ENCODE results near the gene MAGEA11. TPM values are rescaled to one million over a fixed set of nuclear protein-coding genes. Genes with fewer than 3 reads are reported as not detected.
"Not testable (repeated sequence)": the region's sequence is repeated elsewhere in the genome, so short reads cannot be mapped to it uniquely, and the experiment has no call there.

MAGEA11 gene
- total RNA-seq, 1 donor from 2014 or later = not detected

- intact Hi-C loops (cut with DNase I); ATAC-seq (ENCODE audit: poor library complexity); DNase-seq: not testable (repeated sequence)
Observed at GRCh38 chrX:149761858-149762674, 50.2 kb downstream of the MAGEA11 start.

- intact Hi-C loops (cut with DNase I) = no loop called here
- DNase-seq (no peak), ATAC-seq (ENCODE audit: poor library complexity) (no peak)
Observed at GRCh38 chrX:149762696-149763614, 51.1 kb downstream of the MAGEA11 start.

Other genes with a start within 250 kb of the MAGEA11 start
- gene IDS, start 206.8 kb upstream of the MAGEA11 start, total RNA-seq = 75.9 TPM
- 26.9 TPM for gene EOLA1, start 171.0 kb upstream of the MAGEA11 start, total RNA-seq
- not detected for gene HSFX3, start 162.1 kb upstream of the MAGEA11 start, total RNA-seq
- gene MAGEA9B, start 124.6 kb upstream of the MAGEA11 start, total RNA-seq = not detected
- not detected for gene HSFX2, start 116.7 kb upstream of the MAGEA11 start, total RNA-seq
- gene TMEM185A, start 80.3 kb upstream of the MAGEA11 start, total RNA-seq = 28.9 TPM
- gene HSFX1, start 62.0 kb downstream of the MAGEA11 start, total RNA-seq = 1.9 TPM
- not detected for gene MAGEA9, start 69.9 kb downstream of the MAGEA11 start, total RNA-seq
- gene MAGEA8, start 169.1 kb downstream of the MAGEA11 start, total RNA-seq = not detected
- gene HSFX4, start 217.5 kb downstream of the MAGEA11 start, total RNA-seq = not detected
- gene EOLA2, start 226.4 kb downstream of the MAGEA11 start, total RNA-seq = 21.8 TPM

Data from Right ventricle myocardium superior (tissue), 1 donor.